Islet precursor cell (in vitro differentiated cells): Measurements from ENCODE around the gene MUC5B.
"Not testable (repeated sequence)": the region's sequence is repeated elsewhere in the genome, so short reads cannot be mapped to it uniquely, and the experiment has no call there.

Experiments
- DNase-seq: peaks from one replicate; pipeline ENCODE4 v3.0.0-alpha.2; 2018

The MUC5B gene

GRCh38 chr11:1234054-1234720 lies 11.3 kb downstream of the MUC5B start:
- peak; percentile 45 for DNase-seq

- DNase-seq, result peak; percentile 50
Observed at GRCh38 chr11:1234771-1235305, 12.0 kb downstream of the MUC5B start.

GRCh38 chr11:1235306-1235900 lies 12.5 kb downstream of the MUC5B start:
- DNase-seq, result peak; percentile 59

- DNase-seq, result no peak
Observed at GRCh38 chr11:1235901-1236315, 13.0 kb downstream of the MUC5B start.

GRCh38 chr11:1236316-1237127 lies 13.7 kb downstream of the MUC5B start:
- DNase-seq, result peak; percentile 44

DNA sequence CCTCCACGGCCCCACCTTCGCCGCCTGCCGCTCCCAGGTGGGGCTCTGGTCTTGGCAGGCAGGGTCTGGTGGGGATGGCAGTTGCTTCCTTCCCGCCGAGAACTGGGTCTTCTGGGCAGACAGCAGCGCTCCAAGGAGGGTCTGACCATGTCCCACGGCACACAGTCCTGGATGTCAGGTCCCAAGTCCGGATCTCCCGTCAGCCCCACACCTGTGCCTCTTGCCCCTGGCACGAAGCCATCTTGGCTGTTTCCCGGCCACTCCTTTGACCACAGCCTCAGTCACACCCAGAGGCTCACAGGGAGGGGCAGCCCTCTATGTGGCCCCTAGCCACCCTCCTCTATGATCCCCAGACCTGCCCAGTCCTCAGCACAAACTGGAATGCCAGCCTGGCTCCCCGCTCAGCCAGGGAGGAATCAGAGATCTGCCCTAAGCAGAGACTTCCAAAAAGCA lies 14.3 kb downstream of the MUC5B start:
- peak; percentile 42 for DNase-seq

- DNase-seq, result no peak
Observed at GRCh38 chr11:1237851-1238250, 15.0 kb downstream of the MUC5B start.

DNA sequence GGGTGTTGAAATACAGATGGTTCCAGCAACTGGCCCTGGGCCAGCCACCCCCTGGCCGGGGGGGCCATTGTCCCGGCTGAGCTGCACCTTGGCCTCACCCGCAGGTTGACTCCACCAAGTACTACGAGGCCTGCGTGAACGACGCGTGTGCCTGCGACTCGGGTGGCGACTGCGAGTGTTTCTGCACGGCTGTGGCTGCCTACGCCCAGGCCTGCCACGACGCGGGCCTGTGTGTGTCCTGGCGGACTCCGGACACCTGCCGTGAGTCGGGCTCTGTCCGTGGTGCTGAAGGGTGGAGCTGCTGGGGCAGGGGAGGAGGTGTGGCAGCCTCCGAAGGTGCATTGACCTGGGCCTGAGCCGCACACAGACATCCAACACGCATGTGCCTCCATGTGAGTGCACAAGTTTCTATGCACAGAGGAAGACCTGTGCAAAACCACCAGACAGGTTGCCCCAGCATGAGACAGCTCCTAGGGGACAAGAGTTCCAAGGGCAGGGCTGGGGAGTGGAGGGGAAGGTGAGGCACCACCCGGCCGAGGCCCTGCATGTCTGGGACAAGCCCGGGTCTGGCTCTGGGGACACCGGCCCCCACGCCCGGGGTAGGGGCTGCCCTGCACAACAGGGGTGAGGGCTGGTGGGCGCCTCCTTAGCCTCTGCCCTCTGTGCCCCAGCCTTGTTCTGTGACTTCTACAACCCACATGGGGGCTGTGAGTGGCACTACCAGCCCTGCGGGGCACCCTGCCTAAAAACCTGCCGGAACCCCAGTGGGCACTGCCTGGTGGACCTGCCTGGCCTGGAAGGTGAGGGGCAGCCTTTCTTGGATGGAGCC lies 16.1 kb downstream of the MUC5B start:
- peak; percentile 83 for DNase-seq

DNA sequence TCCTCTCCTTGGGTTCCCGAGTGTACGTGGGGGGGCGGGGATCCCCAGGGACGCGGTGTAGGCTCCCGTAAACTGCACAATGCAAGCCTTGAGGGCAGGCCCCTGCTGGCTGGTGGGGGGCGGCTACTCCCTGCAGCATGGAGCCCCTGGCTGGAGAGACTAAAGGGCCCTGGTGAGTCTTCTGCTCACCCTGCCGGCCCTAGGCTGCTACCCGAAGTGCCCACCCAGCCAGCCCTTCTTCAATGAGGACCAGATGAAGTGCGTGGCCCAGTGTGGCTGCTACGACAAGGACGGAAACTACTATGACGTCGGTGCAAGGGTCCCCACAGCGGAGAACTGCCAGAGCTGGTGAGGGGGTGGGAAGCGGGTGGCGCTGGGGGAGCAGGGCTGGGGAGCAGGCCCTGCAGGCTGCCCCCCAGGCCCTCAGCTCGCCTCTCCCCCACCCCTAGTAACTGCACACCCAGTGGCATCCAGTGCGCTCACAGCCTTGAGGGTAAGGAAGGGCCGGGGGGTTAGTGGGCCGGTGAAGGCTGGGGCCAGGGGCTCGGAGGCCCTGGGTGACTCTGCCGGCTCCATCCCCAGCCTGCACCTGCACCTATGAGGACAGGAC lies 16.8 kb downstream of the MUC5B start:
- DNase-seq, result no peak

GRCh38 chr11:1240771-1241170 lies 17.9 kb downstream of the MUC5B start:
- DNase-seq, result no peak

DNA sequence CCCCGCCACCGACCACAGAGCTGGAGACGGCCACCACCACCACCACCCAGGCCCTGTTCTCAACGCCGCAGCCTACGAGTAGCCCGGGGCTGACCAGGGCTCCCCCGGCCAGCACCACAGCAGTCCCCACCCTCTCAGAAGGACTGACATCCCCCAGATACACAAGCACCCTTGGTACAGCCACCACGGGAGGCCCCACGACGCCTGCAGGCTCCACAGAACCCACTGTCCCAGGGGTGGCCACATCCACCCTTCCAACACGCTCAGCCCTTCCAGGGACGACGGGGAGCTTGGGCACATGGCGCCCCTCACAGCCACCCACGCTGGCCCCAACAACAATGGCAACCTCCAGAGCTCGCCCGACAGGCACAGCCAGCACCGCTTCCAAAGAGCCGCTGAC lies 18.8 kb downstream of the MUC5B start:
- no peak for DNase-seq

DNA sequence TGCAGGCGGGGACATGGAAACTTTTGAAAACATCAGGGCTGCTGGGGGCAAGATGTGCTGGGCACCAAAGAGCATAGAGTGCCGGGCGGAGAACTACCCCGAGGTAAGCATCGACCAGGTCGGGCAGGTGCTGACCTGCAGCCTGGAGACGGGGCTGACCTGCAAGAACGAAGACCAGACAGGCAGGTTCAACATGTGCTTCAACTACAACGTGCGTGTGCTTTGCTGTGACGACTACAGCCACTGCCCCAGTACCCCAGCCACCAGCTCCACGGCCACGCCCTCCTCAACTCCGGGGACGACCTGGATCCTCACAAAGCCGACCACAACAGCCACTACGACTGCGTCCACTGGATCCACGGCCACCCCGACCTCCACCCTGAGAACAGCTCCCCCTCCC lies 19.4 kb downstream of the MUC5B start:
- DNase-seq, result no peak

- not testable (repeated sequence) for DNase-seq
Observed at GRCh38 chr11:1242751-1243150, 19.9 kb downstream of the MUC5B start.

- not testable (repeated sequence) for DNase-seq
Observed at GRCh38 chr11:1243521-1243920, 20.7 kb downstream of the MUC5B start.

DNA sequence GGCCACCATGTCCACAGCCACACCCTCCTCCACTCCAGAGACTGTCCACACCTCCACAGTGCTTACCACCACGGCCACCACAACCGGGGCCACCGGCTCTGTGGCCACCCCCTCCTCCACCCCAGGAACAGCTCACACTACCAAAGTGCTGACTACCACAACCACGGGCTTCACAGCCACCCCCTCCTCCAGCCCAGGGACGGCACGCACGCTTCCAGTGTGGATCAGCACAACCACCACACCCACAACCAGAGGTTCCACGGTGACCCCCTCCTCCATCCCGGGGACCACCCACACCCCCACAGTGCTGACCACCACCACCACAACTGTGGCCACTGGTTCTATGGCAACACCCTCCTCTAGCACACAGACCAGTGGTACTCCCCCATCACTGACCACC lies 21.7 kb downstream of the MUC5B start:
- not testable (repeated sequence) for DNase-seq

DNA sequence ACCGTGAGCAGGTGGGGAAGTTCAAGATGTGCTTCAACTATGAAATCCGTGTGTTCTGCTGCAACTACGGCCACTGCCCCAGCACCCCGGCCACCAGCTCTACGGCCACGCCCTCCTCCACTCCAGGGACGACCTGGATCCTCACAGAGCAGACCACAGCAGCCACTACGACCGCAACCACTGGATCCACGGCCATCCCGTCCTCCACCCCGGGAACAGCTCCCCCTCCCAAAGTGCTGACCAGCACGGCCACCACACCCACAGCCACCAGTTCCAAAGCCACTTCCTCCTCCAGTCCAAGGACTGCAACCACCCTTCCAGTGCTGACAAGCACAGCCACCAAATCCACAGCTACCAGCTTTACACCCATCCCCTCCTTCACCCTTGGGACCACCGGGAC lies 22.9 kb downstream of the MUC5B start:
- DNase-seq, result not testable (repeated sequence)

- DNase-seq, result not testable (repeated sequence)
Observed at GRCh38 chr11:1246301-1246700, 23.4 kb downstream of the MUC5B start.

DNA sequence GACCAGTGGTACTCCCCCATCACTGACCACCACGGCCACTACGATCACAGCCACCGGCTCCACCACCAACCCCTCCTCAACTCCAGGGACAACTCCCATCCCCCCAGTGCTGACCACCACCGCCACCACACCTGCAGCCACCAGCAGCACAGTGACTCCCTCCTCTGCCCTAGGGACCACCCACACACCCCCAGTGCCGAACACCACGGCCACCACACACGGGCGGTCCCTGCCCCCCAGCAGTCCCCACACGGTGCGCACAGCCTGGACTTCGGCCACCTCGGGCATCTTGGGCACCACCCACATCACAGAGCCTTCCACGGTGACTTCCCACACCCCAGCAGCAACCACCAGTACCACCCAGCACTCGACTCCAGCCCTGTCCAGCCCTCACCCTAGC lies 24.2 kb downstream of the MUC5B start:
- not testable (repeated sequence) for DNase-seq

DNA sequence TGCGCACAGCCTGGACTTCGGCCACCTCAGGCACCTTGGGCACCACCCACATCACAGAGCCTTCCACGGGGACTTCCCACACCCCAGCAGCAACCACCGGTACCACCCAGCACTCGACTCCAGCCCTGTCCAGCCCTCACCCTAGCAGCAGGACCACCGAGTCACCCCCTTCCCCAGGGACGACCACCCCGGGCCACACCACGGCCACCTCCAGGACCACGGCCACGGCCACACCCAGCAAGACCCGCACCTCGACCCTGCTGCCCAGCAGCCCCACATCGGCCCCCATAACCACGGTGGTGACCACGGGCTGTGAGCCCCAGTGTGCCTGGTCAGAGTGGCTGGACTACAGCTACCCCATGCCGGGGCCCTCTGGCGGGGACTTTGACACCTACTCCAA lies 26.1 kb downstream of the MUC5B start:
- not testable (repeated sequence) for DNase-seq

GRCh38 chr11:1250411-1250810 lies 27.5 kb downstream of the MUC5B start:
- DNase-seq, result not testable (repeated sequence)

GRCh38 chr11:1251236-1251770 lies 28.4 kb downstream of the MUC5B start:
- DNase-seq, result no peak
